SHP77 treated with DMSO at 0.1 percent for 48 hours (cell line): ENCODE measurements around the gene GABBR2.

ENCODE experiments used
- DNase-seq: peaks from one replicate; lab custom pipeline; 2025; lab: John Stamatoyannopoulos, UW

GABBR2 gene

GRCh38 chr9:98627296-98627695, 81.4 kb downstream of the GABBR2 start:
- no peak for DNase-seq

- no peak for DNase-seq
Measured at GRCh38 chr9:98625728-98626127, 83.0 kb downstream of the GABBR2 start.

- DNase-seq = no peak
Measured at GRCh38 chr9:98619788-98620187, 88.9 kb downstream of the GABBR2 start.

GRCh38 chr9:98615633-98616032, 93.1 kb downstream of the GABBR2 start:
- no peak for DNase-seq

- no peak for DNase-seq
Measured at GRCh38 chr9:98614941-98615340, 93.8 kb downstream of the GABBR2 start.

GRCh38 chr9:98612061-98612752, 96.5 kb downstream of the GABBR2 start:
- no peak for DNase-seq

GRCh38 chr9:98611319-98611718, 97.4 kb downstream of the GABBR2 start:
- no peak for DNase-seq

- no peak for DNase-seq
Measured at GRCh38 chr9:98610711-98611110, 98.0 kb downstream of the GABBR2 start.

- DNase-seq = no peak
Measured at GRCh38 chr9:98610211-98610610, 98.5 kb downstream of the GABBR2 start.

GRCh38 chr9:98609646-98610045, 99.1 kb downstream of the GABBR2 start:
- DNase-seq = no peak

- no peak for DNase-seq
Measured at GRCh38 chr9:98607787-98608186, 100.9 kb downstream of the GABBR2 start.

GRCh38 chr9:98607152-98607551, 101.6 kb downstream of the GABBR2 start:
- no peak for DNase-seq

GRCh38 chr9:98606730-98607129, 102.0 kb downstream of the GABBR2 start:
- no peak for DNase-seq

- DNase-seq = no peak
Measured at GRCh38 chr9:98605116-98605515, 103.6 kb downstream of the GABBR2 start.

- DNase-seq = no peak
Measured at GRCh38 chr9:98603821-98604383, 104.8 kb downstream of the GABBR2 start.

GRCh38 chr9:98602839-98603500, 105.8 kb downstream of the GABBR2 start:
- DNase-seq = no peak

GRCh38 chr9:98600631-98601030, 108.1 kb downstream of the GABBR2 start:
- DNase-seq = no peak

GRCh38 chr9:98599566-98600216, 109.0 kb downstream of the GABBR2 start:
- DNase-seq = no peak

GRCh38 chr9:98598861-98599260, 109.9 kb downstream of the GABBR2 start:
- DNase-seq = no peak

GRCh38 chr9:98597236-98597771, 111.4 kb downstream of the GABBR2 start:
- no peak for DNase-seq

- DNase-seq = no peak
Measured at GRCh38 chr9:98596486-98596885, 112.2 kb downstream of the GABBR2 start.

- DNase-seq = no peak
Measured at GRCh38 chr9:98594546-98595160, 114.1 kb downstream of the GABBR2 start.
